GM12878 (cell line): ENCODE measurements around the gene FBXL22. TPM values are rescaled to one million over a fixed set of nuclear protein-coding genes. Genes with fewer than 3 reads are reported as not detected.

ENCODE experiments used
- ATAC-seq: fragments of 200-7000 bp; cut with Tn5 transposase; 3 replicates; pipeline ENCODE4 v1.9.1; 2020; ENCODE audit warnings: mild to moderate bottlenecking, moderate library complexity
- BruUV-seq: library from RNA; stranded (reverse); fragments of 400-500 nt; replicated peaks from 2 replicates; lab custom pipeline; 2021; lab: Mats Ljungman, UMichigan
- CTCF ChIA-PET: fragments of 300-600 bp; sonication (Branson Sonifier 250); formaldehyde crosslinking; extraction: SDS; loops from one replicate; lab custom pipeline; 2021; ENCODE audit warnings: inconsistent platforms; lab: Yijun Ruan, JAX
- POLR2A ChIA-PET: fragments of 350-600 bp; formaldehyde crosslinking; extraction: SDS; loops from one replicate; lab custom pipeline; 2021; ENCODE audit warnings: inconsistent platforms; lab: Charles Lee
- RAD21 ChIA-PET: fragments of 300-600 bp; sonication (Branson Sonifier 250); formaldehyde crosslinking; loops from one replicate; lab custom pipeline; 2023; ENCODE audit warnings: antibody characterized with exemption; ENCODE audit not compliant: unreplicated experiment; lab: Charles Lee
- SMC1A ChIA-PET: fragments of 300-600 bp; sonication (Branson Sonifier 250); formaldehyde crosslinking; loops from one replicate; lab custom pipeline; 2023; ENCODE audit not compliant: unreplicated experiment, uncharacterized antibody; lab: Charles Lee
- DNase-seq: peaks from one replicate; pipeline ENCODE4 v3.0.0-alpha.2; 2011; ENCODE audit warnings: low read depth, low spot score
- FAIRE-seq: peaks from 3 replicates; lab custom pipeline; 2011; peaks lifted over from hg19 to GRCh38; lab: Jason Lieb, UNC
- H2AFZ ChIP-seq: 2 replicates; pipeline ENCODE4 v1.6.0; 2011; ENCODE audit warnings: low read depth, low read length, control low read depth; ENCODE audit not compliant: control insufficient read depth
- H3K27ac ChIP-seq: 2 replicates; pipeline ENCODE4 v1.5.1; 2011; ENCODE audit warnings: control low read depth; ENCODE audit not compliant: control insufficient read depth, insufficient read depth
- H3K27me3 ChIP-seq, 2 experiments: replicated peaks in 1 of 2; 2 replicates each; pipeline versions ENCODE4 v1.6.0 to v1.6.1; 2011; ENCODE audit warnings: low read length in 1 of 2; ENCODE audit not compliant: control insufficient read depth in 2 of 2, insufficient read depth in 2 of 2
- H3K36me3 ChIP-seq, 2 experiments: 2 replicates each; pipeline ENCODE4 v1.5.1; 2011; ENCODE audit warnings: low read length in 1 of 2; ENCODE audit not compliant: control insufficient read depth in 2 of 2, insufficient read depth in 2 of 2
- H3K4me1 ChIP-seq: 2 replicates; pipeline ENCODE4 v1.6.1; 2011; ENCODE audit warnings: mild to moderate bottlenecking, low read length, moderate library complexity, mixed read lengths; ENCODE audit not compliant: control insufficient read depth, insufficient read depth
- H3K4me2 ChIP-seq: 2 replicates; pipeline ENCODE4 v1.6.0; 2011; ENCODE audit warnings: control low read depth; ENCODE audit not compliant: control insufficient read depth, insufficient read depth
- H3K4me3 ChIP-seq: fragments of 200-600 bp; sonication (generic); 2 replicates; pipeline ENCODE4 v1.5.1; 2016
- H3K79me2 ChIP-seq: 2 replicates; pipeline ENCODE4 v1.6.0; 2011; ENCODE audit warnings: low read length; ENCODE audit not compliant: control insufficient read depth, insufficient read depth
- H3K9ac ChIP-seq: 2 replicates; pipeline ENCODE4 v1.8.0; 2011; ENCODE audit warnings: low read length, control low read depth, mixed read lengths; ENCODE audit not compliant: control insufficient read depth, insufficient read depth
- H3K9me3 ChIP-seq: replicated peaks from 3 replicates; pipeline ENCODE4 v1.5.1; 2011; ENCODE audit warnings: mild to moderate bottlenecking, low read length; ENCODE audit not compliant: control insufficient read depth, insufficient read depth
- H4K20me1 ChIP-seq: 2 replicates; pipeline ENCODE4 v1.6.0; 2011; ENCODE audit not compliant: control insufficient read depth, insufficient read depth
- BACH1 ChIP-seq: fragments of 450-650 bp; IDR thresholded peaks from 2 replicates; pipeline ENCODE4 v1.6.1; 2017; ENCODE audit warnings: mild to moderate bottlenecking, borderline replicate concordance
- BMI1 ChIP-seq: fragments of 450-650 bp; IDR thresholded peaks from 2 replicates; pipeline ENCODE4 v1.6.1; 2016; ENCODE audit warnings: mild to moderate bottlenecking, moderate library complexity, borderline replicate concordance
- CHD2 ChIP-seq: IDR thresholded peaks from 2 replicates; pipeline ENCODE4 v1.6.1; 2011; ENCODE audit warnings: low read depth, low read length, improper control_type of control experiment, borderline replicate concordance
- HDAC6 ChIP-seq: fragments of 200-600 bp; sonication (generic); IDR thresholded peaks from one replicate; pipeline ENCODE4 v1.8.0; 2017; ENCODE audit warnings: antibody characterized with exemption; ENCODE audit not compliant: unreplicated experiment
- NR2C2 ChIP-seq: IDR thresholded peaks from 2 replicates; pipeline ENCODE4 v1.6.1; 2011; ENCODE audit warnings: borderline replicate concordance, low read depth; ENCODE audit not compliant: control insufficient read depth, insufficient read length
- PML ChIP-seq: IDR thresholded peaks from 2 replicates; pipeline ENCODE4 v1.6.1; 2012; ENCODE audit warnings: low read length, inconsistent platforms
- RELB ChIP-seq: fragments of 450-650 bp; IDR thresholded peaks from 2 replicates; pipeline ENCODE4 v1.6.1; 2017; ENCODE audit warnings: low read depth, mild to moderate bottlenecking, moderate library complexity
- TCF12 ChIP-seq: IDR thresholded peaks from 2 replicates; pipeline ENCODE4 v1.6.1; 2011; ENCODE audit warnings: low read depth, mild to moderate bottlenecking, low read length
- ZNF622 ChIP-seq: fragments of 450-650 bp; IDR thresholded peaks from 2 replicates; pipeline ENCODE4 v1.6.1; 2017; ENCODE audit warnings: mild to moderate bottlenecking, inconsistent platforms
- WGBS: methylation state at CpG from one replicate; pipeline ENCODE4 v1.1.6; 2016; ENCODE audit warnings: low lambda C conversion rate; ENCODE audit not compliant: insufficient replicate concordance, insufficient coverage; ENCODE audit errors: missing lambda C conversion rate; 5-methylcytosine and 5-hydroxymethylcytosine counted together
- in situ Hi-C: fragments of 300-500 bp; cut with MboI; formaldehyde crosslinking; loops from 9 replicates; pipeline ENCODE4 v1.14.3; 2018; ENCODE audit warnings: mixed read lengths
- intact Hi-C: fragments of 100-400 bp; cut with micrococcal nuclease; formaldehyde crosslinking; loops from one replicate; pipeline ENCODE4 v1.14.2; 2022; ENCODE audit not compliant: unreplicated experiment
- polyA plus RNA-seq, 11 experiments: library from polyadenylated mRNA; depleted of rRNA in 4 of 11; unstranded in 6 of 11; stranded (reverse) in 5 of 11; fragments of >200 nt; fragmentation: Nextera tagmentation in 4 of 11; fragmentation: Illumina TruSeq in 1 of 11; extraction: Ambion mirVana in 4 of 11; extraction: Trizol in 1 of 11; gene quantifications; 1 replicate in 1 of 11; 2 replicates in 10 of 11; pipeline versions ENCODE4 v1.2.1 to v1.2.3, GENCODE V29; 2011 to 2016; ENCODE audit warnings: inconsistent platforms in 2 of 11, missing spikeins in 2 of 11, low read depth in 1 of 11
- total RNA-seq, 4 experiments: library from RNA; depleted of rRNA in 3 of 4; stranded (reverse); fragments of >200 nt in 3 of 4; fragmentation: Illumina TruSeq in 1 of 4; extraction: Trizol in 1 of 4; gene quantifications; 2 replicates each; pipeline versions ENCODE4 v1.2.1 to v1.2.3, GENCODE V29; 2013 to 2021
- TF ChIP-seq, protein P1 (sequence below): fragments of 450-650 bp; IDR thresholded peaks from 2 replicates; pipeline ENCODE4 v1.6.1; 2018; ENCODE audit warnings: mild to moderate bottlenecking, low read depth, moderate library complexity; ENCODE audit not compliant: partially characterized antibody
- TF ChIP-seq, protein P2 (sequence below): IDR thresholded peaks from 2 replicates; pipeline ENCODE4 v1.6.1; 2012; ENCODE audit warnings: low read depth, low read length, improper control_type of control experiment
- TF ChIP-seq, protein P3 (sequence below): IDR thresholded peaks from 2 replicates; pipeline ENCODE4 v1.6.1; 2011; ENCODE audit warnings: mild to moderate bottlenecking, low read depth, low read length, moderate library complexity; ENCODE audit not compliant: insufficient replicate concordance

The FBXL22 gene
- total and polyA plus RNA-seq, 10 of the 15 experiments (the other 5 are each of a cell fraction or from before 2014, with no cell fraction given), result 0.05 to 2.6 (median 0.52) TPM

DNA sequence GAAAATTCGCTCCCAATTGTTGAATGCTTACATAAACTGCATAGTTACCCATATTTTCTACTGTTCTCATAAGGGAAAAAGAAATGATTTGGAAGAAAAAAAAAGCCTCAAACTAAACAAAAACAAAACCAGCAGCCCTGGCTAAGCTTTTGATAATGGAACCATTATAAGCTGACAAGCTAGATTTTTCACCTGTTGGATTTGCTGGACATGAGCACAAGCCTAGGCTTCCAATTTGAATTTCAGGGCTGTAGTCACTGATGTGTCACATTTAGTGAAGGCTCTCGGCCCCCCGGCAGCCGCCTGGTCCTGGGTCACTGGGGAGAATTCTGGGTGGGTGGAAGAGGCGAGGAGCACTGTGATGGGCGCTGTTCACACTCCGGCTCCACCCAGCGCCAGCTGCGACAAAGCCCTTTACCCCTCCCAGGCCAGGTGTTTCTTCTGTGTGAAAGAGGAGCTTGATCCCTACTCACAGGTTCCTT is 4.6 kb downstream of the FBXL22 start:
- no peaks in the 10 kb centered on the region for H3K27me3 ChIP-seq
- H4K20me1 ChIP-seq, result no peaks in the 10 kb centered on the region
- ChIA-PET RAD21 (interaction anchor here (0.7 to 8.2 kb wide), 14 partner anchors 8 to 490 kb away, joined by 3 to 113 read pairs (median 4); partner anchors contain the start of gene USP3), CTCF (interaction anchor here (0.6 to 11.3 kb wide), 6 partner anchors 9 to 466 kb away, joined by 3 to 272 read pairs (median 8); partner anchors contain the start of gene DAPK2), SMC1A (interaction anchor here (0.7 to 2.8 kb wide), 18 partner anchors 8 to 466 kb away, joined by 3 to 13 read pairs (median 4); no protein-coding TSS in a partner anchor)
- H2AFZ ChIP-seq, result no peak overlapping the region; the same call in 1 of the 2 replicates
- no peak for DNase-seq
- no peak for FAIRE-seq
- H3K79me2 ChIP-seq, result peaks cover 17% of the 10 kb centered on the region
- peak overlapping the region; percentile 78 for H3K27ac ChIP-seq
- H3K4me3 ChIP-seq, result peak overlapping the region; percentile 87
- H3K9me3 ChIP-seq, result no peaks in the 10 kb centered on the region
- WGBS, result 4% methylated on average over 9 of the region's 9 CpGs
- TF ChIP-seq NR2C2 (no peak), BMI1 (no peak), BACH1 (0 out of 2 replicates have a peak, but pooled peaks have one; percentile 22), HDAC6 (peak; percentile 5), PML (no peak), ZNF622 (no peak), RELB (0 out of 2 replicates have a peak, but pooled peaks have one; percentile 8), TCF12 (peak; percentile 61; the same call in 1 of the 2 replicates), CHD2 (no peak)
- TF ChIP-seq, protein P1, sequence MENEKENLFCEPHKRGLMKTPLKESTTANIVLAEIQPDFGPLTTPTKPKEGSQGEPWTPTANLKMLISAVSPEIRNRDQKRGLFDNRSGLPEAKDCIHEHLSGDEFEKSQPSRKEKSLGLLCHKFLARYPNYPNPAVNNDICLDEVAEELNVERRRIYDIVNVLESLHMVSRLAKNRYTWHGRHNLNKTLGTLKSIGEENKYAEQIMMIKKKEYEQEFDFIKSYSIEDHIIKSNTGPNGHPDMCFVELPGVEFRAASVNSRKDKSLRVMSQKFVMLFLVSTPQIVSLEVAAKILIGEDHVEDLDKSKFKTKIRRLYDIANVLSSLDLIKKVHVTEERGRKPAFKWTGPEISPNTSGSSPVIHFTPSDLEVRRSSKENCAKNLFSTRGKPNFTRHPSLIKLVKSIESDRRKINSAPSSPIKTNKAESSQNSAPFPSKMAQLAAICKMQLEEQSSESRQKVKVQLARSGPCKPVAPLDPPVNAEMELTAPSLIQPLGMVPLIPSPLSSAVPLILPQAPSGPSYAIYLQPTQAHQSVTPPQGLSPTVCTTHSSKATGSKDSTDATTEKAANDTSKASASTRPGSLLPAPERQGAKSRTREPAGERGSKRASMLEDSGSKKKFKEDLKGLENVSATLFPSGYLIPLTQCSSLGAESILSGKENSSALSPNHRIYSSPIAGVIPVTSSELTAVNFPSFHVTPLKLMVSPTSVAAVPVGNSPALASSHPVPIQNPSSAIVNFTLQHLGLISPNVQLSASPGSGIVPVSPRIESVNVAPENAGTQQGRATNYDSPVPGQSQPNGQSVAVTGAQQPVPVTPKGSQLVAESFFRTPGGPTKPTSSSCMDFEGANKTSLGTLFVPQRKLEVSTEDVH, result no peak
- TF ChIP-seq, protein P2, sequence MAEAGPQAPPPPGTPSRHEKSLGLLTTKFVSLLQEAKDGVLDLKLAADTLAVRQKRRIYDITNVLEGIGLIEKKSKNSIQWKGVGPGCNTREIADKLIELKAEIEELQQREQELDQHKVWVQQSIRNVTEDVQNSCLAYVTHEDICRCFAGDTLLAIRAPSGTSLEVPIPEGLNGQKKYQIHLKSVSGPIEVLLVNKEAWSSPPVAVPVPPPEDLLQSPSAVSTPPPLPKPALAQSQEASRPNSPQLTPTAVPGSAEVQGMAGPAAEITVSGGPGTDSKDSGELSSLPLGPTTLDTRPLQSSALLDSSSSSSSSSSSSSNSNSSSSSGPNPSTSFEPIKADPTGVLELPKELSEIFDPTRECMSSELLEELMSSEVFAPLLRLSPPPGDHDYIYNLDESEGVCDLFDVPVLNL, result no peak
- TF ChIP-seq, protein P3, sequence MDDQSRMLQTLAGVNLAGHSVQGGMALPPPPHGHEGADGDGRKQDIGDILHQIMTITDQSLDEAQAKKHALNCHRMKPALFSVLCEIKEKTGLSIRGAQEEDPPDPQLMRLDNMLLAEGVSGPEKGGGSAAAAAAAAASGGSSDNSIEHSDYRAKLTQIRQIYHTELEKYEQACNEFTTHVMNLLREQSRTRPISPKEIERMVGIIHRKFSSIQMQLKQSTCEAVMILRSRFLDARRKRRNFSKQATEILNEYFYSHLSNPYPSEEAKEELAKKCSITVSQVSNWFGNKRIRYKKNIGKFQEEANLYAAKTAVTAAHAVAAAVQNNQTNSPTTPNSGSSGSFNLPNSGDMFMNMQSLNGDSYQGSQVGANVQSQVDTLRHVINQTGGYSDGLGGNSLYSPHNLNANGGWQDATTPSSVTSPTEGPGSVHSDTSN, result no peak
- TF ChIP-seq, all 136 proteins: peak for 4
- Histone ChIP-seq H3K9ac (peak overlapping the region; percentile 91), H3K36me3 (peaks cover 2 to 3% of the 10 kb centered on the region in 2 experiments; a peak in 1 of 4 replicates), H3K4me1 (peaks cover 24% of the 10 kb centered on the region), H3K4me2 (peak overlapping the region; percentile 93)
- in situ Hi-C loops (no loop called here), intact Hi-C loops (no loop called here)
- POLR2A ChIA-PET, result interaction anchor here (0.5 to 8.8 kb wide), 5 partner anchors 48 to 489 kb away, joined by 3 to 66 read pairs (median 3); partner anchors contain the start of gene USP3
- no TSS peak for BruUV-seq
- ATAC-seq, result peak; percentile 4; the same call in 2 of the 3 replicates
